Measurements from ENCODE around the gene PNPLA2.

Gene PNPLA2

DNA sequence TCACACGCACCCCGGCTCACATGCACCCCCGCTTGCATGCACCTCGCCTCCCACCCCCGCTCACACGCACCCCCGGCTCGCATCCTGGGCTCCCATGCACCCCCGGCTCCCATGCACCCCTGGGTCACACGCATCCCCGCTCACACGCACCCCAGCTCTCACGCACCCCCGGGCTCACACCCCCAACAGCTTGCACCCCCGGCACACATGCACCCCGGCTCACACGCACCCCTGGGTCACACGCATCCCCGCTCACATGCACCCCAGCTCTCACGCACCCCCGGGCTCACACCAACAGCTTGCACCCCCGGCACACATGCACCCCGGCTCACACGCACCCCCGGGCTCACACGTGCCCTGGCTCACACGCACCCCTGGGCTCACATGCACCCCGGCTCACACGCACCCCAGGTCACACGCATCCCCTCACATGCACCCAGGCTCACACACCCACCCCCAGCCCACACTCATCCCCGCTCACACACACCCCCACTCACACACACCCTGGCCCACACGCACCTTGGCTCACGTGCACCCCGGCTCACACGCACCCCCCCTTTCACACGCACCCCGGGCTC lies 40.1 kb downstream of the PNPLA2 start:
- H3K27me3 ChIP-seq (ENCODE audit: insufficient read depth, low read length): no peaks in the 10 kb centered on the region
- TF ChIP-seq, protein P1, sequence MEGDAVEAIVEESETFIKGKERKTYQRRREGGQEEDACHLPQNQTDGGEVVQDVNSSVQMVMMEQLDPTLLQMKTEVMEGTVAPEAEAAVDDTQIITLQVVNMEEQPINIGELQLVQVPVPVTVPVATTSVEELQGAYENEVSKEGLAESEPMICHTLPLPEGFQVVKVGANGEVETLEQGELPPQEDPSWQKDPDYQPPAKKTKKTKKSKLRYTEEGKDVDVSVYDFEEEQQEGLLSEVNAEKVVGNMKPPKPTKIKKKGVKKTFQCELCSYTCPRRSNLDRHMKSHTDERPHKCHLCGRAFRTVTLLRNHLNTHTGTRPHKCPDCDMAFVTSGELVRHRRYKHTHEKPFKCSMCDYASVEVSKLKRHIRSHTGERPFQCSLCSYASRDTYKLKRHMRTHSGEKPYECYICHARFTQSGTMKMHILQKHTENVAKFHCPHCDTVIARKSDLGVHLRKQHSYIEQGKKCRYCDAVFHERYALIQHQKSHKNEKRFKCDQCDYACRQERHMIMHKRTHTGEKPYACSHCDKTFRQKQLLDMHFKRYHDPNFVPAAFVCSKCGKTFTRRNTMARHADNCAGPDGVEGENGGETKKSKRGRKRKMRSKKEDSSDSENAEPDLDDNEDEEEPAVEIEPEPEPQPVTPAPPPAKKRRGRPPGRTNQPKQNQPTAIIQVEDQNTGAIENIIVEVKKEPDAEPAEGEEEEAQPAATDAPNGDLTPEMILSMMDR (IDR thresholded peaks at IDR 0.05; ENCODE audit: low read length): no peak
- TF ChIP-seq EZH2 (IDR thresholded peaks at IDR 0.05; ENCODE audit: borderline replicate concordance, low read length): no peak
- no peaks in the 10 kb centered on the region for H4K20me1 ChIP-seq (ENCODE audit: insufficient read depth, low read length)
- no peaks in the 10 kb centered on the region for H3K36me3 ChIP-seq (ENCODE audit: insufficient read depth, low read length)
- no peaks in the 10 kb centered on the region for H3K79me2 ChIP-seq (ENCODE audit: insufficient read depth, low read length)
- no peak overlapping the region for H3K4me2 ChIP-seq (ENCODE audit: low read length)
- H2AFZ ChIP-seq (ENCODE audit: low read length): no peak overlapping the region
- no peak overlapping the region for H3K27ac ChIP-seq (ENCODE audit: low read depth, low read length, poor library complexity, severe bottlenecking)
- H3K9me3 ChIP-seq (ENCODE audit: low read length): no peaks in the 10 kb centered on the region
- no peaks in the 10 kb centered on the region for H3K9me2 ChIP-seq (ENCODE audit: low read depth, low read length)
- no peak overlapping the region for H3K9ac ChIP-seq (ENCODE audit: low read length)
- H3K4me3 ChIP-seq (ENCODE audit: low read depth, low read length, poor library complexity, severe bottlenecking): no peak overlapping the region
- peaks cover 6% of the 10 kb centered on the region for H3K4me1 ChIP-seq (ENCODE audit: insufficient read depth, low read length, severe bottlenecking)
- no peaks in the 10 kb centered on the region for H3F3A ChIP-seq (ENCODE audit: insufficient read depth, low read length)

DNA sequence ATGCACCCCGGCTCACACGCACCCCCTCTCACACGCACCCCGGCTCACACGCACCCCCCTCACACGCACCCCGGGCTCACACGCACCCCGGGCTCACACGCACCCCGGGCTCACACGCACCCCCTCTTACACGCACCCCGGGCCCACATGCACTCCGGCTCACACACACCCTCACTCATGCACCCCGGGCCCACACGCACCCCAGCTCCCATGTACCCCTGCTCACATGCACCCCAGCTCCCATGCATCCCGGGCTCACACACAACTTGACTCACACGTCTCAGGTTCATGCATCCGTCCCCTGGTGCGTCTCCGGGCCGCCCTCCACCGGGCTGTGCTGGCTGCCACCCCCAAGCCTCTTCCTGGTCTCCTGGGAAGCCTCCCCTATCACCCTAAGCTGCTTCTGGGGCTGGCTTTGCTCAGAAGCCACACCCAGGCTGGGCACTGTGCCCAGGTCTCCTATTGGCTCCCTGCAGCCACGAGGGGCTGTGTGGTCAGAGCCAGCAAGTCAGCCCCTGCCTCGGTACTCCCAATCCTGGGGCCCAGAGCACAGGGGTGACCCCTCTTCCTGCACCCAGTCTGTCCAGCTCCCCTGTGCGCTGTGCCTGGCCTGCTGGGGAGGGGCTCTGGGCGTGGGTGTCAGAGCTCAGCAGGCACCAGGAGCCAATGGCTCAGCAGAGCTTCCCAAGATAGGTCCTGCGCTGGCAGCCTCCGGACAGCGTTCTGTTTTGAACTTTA lies 40.8 kb downstream of the PNPLA2 start:
- no peaks in the 10 kb centered on the region for H3K79me2 ChIP-seq (ENCODE audit: insufficient read depth, low read length)
- TF ChIP-seq EZH2 (IDR thresholded peaks at IDR 0.05; ENCODE audit: borderline replicate concordance, low read length): no peak
- TF ChIP-seq, protein P1 (IDR thresholded peaks at IDR 0.05; ENCODE audit: low read length): no peak
- H3K4me2 ChIP-seq (ENCODE audit: low read length): no peak overlapping the region
- H3K4me3 ChIP-seq (ENCODE audit: low read depth, low read length, poor library complexity, severe bottlenecking): no peak overlapping the region
- H2AFZ ChIP-seq (ENCODE audit: low read length): no peak overlapping the region
- H3K4me1 ChIP-seq (ENCODE audit: insufficient read depth, low read length, severe bottlenecking): peaks cover 6% of the 10 kb centered on the region
- H3K27me3 ChIP-seq (ENCODE audit: insufficient read depth, low read length): no peaks in the 10 kb centered on the region
- H3K9me2 ChIP-seq (ENCODE audit: low read depth, low read length): no peaks in the 10 kb centered on the region
- H3F3A ChIP-seq (ENCODE audit: insufficient read depth, low read length): no peaks in the 10 kb centered on the region
- H3K9ac ChIP-seq (ENCODE audit: low read length): no peak overlapping the region
- no peaks in the 10 kb centered on the region for H3K9me3 ChIP-seq (ENCODE audit: low read length)
- no peaks in the 10 kb centered on the region for H3K36me3 ChIP-seq (ENCODE audit: insufficient read depth, low read length)
- H3K27ac ChIP-seq (ENCODE audit: low read depth, low read length, poor library complexity, severe bottlenecking): no peak overlapping the region
- no peaks in the 10 kb centered on the region for H4K20me1 ChIP-seq (ENCODE audit: insufficient read depth, low read length)

DNA sequence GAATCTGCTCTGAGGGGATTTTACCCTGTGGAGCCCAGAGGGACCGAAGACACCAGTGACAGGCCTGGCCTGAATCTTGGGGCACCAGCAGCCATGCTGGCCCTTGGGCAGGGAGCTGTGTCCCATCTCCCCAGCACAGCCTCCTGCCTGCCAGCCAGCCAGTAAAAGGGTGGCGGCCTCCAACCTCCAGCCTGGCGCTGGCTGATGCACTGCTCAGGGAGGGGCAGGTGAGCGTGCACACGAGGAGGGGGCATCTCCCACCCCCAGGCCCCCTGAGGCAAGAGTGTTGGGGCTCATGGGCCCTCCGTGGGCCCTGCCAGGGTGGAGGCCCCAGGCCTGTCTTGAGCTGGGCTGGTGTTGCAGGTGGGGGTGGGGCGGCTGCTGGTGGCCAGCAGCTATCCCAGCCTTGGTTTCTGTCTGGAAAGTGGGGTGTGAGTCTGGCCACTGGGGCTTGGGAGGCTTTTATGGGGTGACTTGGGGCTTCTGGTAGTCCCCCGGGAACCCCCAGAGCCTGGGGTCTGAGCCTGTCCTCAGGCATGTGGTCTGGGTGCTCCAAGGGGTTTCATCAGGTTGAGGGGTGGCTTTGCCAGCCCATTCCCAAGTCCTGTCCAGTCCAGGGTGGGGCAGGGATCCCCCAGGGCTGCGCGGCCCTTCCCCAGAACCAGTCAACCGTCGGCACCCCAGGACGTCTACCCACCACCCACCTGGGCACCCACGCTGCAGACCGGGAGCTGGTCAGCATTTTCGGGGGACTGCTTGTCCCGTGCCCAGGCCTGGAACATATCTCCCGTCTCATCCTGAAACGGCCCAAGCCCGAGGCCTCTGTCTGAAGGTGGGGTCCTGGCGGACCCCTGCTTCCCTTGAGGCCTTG lies 41.8 kb downstream of the PNPLA2 start:
- no peak for TF ChIP-seq EZH2 (IDR thresholded peaks at IDR 0.05; ENCODE audit: borderline replicate concordance, low read length)
- TF ChIP-seq, protein P1 (IDR thresholded peaks at IDR 0.05; ENCODE audit: low read length): no peak
- Histone ChIP-seq H3K79me2 (ENCODE audit: insufficient read depth, low read length) (no peaks in the 10 kb centered on the region), H3K27ac (ENCODE audit: low read depth, low read length, poor library complexity, severe bottlenecking) (no peak overlapping the region), H3F3A (ENCODE audit: insufficient read depth, low read length) (no peaks in the 10 kb centered on the region), H4K20me1 (ENCODE audit: insufficient read depth, low read length) (no peaks in the 10 kb centered on the region), H3K36me3 (ENCODE audit: insufficient read depth, low read length) (no peaks in the 10 kb centered on the region), H3K4me1 (ENCODE audit: insufficient read depth, low read length, severe bottlenecking) (peaks cover 6% of the 10 kb centered on the region), H3K9me2 (ENCODE audit: low read depth, low read length) (no peaks in the 10 kb centered on the region), H2AFZ (ENCODE audit: low read length) (no peak overlapping the region), H3K9me3 (ENCODE audit: low read length) (no peaks in the 10 kb centered on the region), H3K9ac (ENCODE audit: low read length) (no peak overlapping the region), H3K4me2 (ENCODE audit: low read length) (no peak overlapping the region), H3K27me3 (ENCODE audit: insufficient read depth, low read length) (peaks cover 3% of the 10 kb centered on the region; the same call in 1 of the 2 replicates), H3K4me3 (ENCODE audit: low read depth, low read length, poor library complexity, severe bottlenecking) (no peak overlapping the region)
